ENCODE measurements around the gene FERMT3. TPM values are rescaled to one million over a fixed set of nuclear protein-coding genes. Genes with fewer than 3 reads are reported as not detected.
A peak's percentile ranks its signal among the peaks of the same experiment; 100 is the strongest.

The FERMT3 gene
- total and polyA plus RNA-seq, 2 of the 13 experiments (the other 11 are each of a cell fraction or from before 2014, with no cell fraction given), result 0.29 TPM; not detected in 1

GRCh38 chr11:64164392-64165312 lies 41.9 kb upstream of the FERMT3 start (continued):
- TF ChIP-seq KLF16 (CRISPR knock-in tag; IDR thresholded peaks at IDR 0.05) (no peak), CERS6 (CRISPR knock-in tag; IDR thresholded peaks at IDR 0.05) (no peak), ZNF747 (CRISPR knock-in tag; IDR thresholded peaks at IDR 0.05; ENCODE audit: borderline replicate concordance) (no peak), POLR2A (IDR thresholded peaks at IDR 0.05; ENCODE audit: insufficient read depth in 1 of 2, low read depth in 2 of 2, low read length in 2 of 2) (no peak), SIN3B (IDR thresholded peaks at IDR 0.05; ENCODE audit: low read length) (no peak), ZNF75D (CRISPR knock-in tag; IDR thresholded peaks at IDR 0.05; ENCODE audit: borderline replicate concordance) (no peak), TEF (CRISPR knock-in tag; IDR thresholded peaks at IDR 0.05) (no peak), MIER2 (CRISPR knock-in tag; IDR thresholded peaks at IDR 0.05) (no peak), NBN (conservative IDR thresholded peaks at IDR 0.05) (no peak), GATAD2A (CRISPR knock-in tag; IDR thresholded peaks at IDR 0.05) (0 out of 2 replicates have a peak, but pooled peaks have one; percentile 12), ZNF24 (IDR thresholded peaks at IDR 0.05) (no peak), ZNF614 (CRISPR knock-in tag; IDR thresholded peaks at IDR 0.05; ENCODE audit: borderline replicate concordance) (no peak), ZNF484 (CRISPR knock-in tag; IDR thresholded peaks at IDR 0.05; ENCODE audit: borderline replicate concordance, low read depth) (no peak), JUN (CRISPR knock-in tag; IDR thresholded peaks at IDR 0.05) (no peak), ZNF382 (CRISPR knock-in tag; IDR thresholded peaks at IDR 0.05; ENCODE audit: borderline replicate concordance) (no peak), UBTF (CRISPR knock-in tag; IDR thresholded peaks at IDR 0.05) (no peak), ZMAT5 (CRISPR knock-in tag; IDR thresholded peaks at IDR 0.05; ENCODE audit: borderline replicate concordance, low read depth) (no peak), SMAD9 (CRISPR knock-in tag; IDR thresholded peaks at IDR 0.05) (peak; percentile 58; the same call in 1 of the 2 replicates), ZSCAN25 (CRISPR knock-in tag; IDR thresholded peaks at IDR 0.05) (peak; percentile 36; the same call in 1 of the 2 replicates), KDM5A (IDR thresholded peaks at IDR 0.05; ENCODE audit: borderline replicate concordance, low read length) (no peak), ZNF598 (CRISPR knock-in tag; IDR thresholded peaks at IDR 0.05; ENCODE audit: borderline replicate concordance) (no peak), NRL (CRISPR knock-in tag; IDR thresholded peaks at IDR 0.05; ENCODE audit: borderline replicate concordance) (no peak; the same call in 1 of the 2 replicates), HOMEZ (CRISPR knock-in tag; IDR thresholded peaks at IDR 0.05; ENCODE audit: low read depth) (no peak)
